Myocyte (in vitro differentiated cells): Measurements from ENCODE around the gene BLTP3B. TPM values are rescaled to one million over a fixed set of nuclear protein-coding genes. Genes with fewer than 3 reads are reported as not detected.

Experiments
- DNase-seq: peaks from one replicate; pipeline ENCODE4 v3.0.0-alpha.2; 2012; ENCODE audit warnings: low read depth
- microRNA counts: library from miRNA; unstranded; fragments of <30 nt; microRNA quantifications from one replicate; lab custom pipeline; 2016
- microRNA-seq: library from miRNA; unstranded; fragments of <30 nt; microRNA quantifications from one replicate; pipeline ENCODE4, GENCODE V29; 2016
- total RNA-seq: library from RNA; depleted of rRNA; stranded (reverse); fragments of >200 nt; gene quantifications from 2 replicates; pipeline ENCODE4 v1.2.3, GENCODE V29; 2014

Gene BLTP3B
- total RNA-seq, 1 donor from 2014 or later = 43.2 TPM

DNA sequence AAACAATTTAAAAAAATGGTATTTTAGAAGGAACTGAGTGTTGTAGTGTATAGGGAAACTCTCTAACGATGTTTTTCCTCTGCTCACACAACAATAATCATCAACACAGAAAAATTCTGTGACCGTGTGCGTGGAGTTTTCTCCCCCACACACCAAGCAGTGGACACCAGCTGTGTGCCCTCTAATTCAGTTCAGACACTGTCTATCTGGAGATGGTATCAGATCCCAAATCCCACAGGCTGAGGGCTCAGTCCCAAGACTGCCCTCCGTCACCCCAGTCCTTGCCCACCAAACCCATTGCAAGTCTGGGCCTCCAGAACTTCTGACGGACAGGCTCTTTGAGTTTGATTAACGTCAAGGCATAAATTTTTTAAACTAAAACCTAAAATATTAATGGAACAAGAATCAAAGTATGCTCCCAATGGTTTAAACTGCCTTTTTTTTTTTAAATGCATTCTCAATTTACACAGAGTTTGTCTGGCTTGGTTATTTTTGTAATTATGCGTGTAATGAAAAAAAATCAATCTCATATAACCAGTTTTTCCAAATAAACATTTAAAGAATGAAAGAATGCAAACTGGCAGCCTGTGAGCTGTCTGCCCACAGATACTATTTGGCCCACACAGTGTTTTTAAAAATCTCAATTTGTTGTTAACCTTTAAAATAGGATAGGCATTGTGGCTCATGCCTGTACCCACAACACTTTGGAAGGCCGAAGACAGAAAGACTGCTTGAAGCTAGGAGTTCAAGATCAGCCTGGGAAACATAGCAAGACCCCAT is 19.2 kb downstream of the BLTP3B start:
- no peak for DNase-seq

DNA sequence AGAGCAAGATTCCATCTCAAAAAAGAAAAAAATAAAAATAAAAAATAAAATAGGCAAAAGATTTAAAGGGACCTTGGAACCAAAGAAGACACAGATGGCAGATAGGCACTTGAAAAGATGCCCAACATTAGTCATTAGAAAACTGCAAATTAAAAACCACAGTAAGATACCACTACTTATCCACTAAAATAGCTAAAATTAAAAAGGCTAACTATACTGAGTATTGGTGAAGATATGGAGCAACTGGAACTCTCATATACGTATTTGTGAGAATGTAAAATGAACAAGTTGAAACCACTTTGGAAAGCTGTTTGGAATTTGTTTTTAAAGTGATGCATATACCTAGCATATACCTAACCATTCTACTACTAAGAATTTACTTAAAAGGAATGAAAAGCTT is 22.3 kb downstream of the BLTP3B start:
- DNase-seq = no peak

DNA sequence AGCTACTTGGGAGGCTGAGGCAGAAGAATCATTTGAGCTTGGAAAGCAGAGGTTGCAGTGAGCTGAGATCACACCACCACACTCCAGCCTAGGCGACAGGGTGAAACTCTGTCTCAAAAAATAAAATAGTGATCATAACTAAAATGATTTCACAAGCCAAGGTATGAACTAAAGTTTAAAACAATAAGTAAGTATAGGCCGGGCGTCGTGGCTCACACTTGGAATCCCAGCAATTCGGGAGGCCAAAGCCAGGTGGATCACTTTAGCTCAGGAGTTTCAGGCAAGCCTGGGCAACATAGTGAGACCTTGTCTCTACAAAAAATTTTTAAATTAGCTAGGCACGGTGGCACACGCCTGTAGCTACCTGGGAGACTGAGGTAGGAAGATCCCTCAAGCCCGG is 27.4 kb downstream of the BLTP3B start:
- DNase-seq = no peak

DNA sequence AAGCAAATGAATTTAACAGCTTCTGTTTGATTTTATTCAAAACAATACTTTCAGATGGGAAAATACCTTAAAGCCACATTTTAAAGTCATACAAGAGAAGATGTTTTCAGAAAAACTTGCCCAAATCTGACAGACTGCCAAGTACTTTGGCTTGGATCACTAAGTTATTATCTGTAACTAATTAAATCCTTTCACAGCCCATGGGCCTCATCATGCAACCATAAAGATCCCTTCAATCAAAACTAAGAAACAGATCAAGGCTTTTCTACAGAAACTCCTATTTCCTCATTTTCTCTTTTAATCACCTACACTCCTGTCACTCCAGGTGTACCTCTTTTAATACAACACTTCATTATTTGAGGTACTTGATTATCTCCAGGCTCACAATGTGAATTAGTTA is 28.1 kb downstream of the BLTP3B start:
- no peak for DNase-seq

DNA sequence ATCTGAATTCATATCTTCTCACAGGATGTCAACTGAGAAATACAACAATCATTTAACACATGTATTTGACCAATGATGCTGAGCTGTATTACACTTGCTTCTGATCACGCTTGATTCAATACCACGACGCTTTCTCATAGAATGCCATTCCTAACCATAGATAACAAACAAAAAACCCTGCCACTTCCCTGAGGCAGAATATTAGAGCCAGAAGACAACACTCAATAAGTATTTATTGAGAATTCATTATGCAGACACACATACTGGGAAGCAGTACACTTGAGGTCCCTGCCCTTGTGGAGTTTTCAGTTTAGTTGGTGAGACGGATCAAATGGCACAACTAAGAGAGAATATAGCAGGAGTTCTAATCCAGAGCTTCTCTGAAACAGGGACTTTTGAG is 32.4 kb downstream of the BLTP3B start:
- no peak for DNase-seq

DNA sequence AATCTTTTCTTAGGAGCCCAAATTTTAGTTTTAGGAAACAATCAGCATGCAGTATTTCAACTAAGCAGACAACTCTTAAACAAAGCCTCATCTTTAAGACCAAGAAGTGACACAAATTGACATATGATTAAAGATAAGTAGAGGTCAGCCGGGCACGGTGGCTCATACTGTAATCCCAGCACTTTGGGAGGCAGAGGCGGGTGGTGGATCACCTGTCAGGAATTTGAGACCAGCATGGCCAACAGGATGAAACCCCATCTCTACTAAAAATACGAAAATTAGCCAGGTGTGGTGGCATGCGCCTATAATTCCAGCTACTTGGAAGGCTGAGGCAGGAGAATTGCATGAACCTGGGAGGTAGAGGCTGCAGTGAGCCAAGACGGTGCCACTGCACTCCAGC is 35.8 kb downstream of the BLTP3B start:
- no peak for DNase-seq

DNA sequence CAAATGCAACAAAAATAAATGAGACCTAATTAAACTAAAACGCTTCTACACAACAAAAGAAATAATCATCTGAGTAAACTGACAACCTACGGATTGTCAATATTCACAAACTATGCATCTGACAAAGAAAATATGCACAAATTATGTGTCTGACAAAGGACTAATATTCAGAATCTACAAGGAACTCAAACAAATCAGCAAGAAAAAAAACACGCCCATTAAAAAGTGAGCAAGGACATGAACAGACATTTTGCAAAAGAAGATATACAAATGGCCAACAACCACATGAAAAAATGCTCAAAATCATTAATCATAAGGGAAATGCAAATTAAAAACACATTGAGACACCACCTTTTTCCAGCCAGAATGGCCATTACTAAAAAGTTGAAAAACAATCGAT is 37.0 kb downstream of the BLTP3B start:
- no peak for DNase-seq

DNA sequence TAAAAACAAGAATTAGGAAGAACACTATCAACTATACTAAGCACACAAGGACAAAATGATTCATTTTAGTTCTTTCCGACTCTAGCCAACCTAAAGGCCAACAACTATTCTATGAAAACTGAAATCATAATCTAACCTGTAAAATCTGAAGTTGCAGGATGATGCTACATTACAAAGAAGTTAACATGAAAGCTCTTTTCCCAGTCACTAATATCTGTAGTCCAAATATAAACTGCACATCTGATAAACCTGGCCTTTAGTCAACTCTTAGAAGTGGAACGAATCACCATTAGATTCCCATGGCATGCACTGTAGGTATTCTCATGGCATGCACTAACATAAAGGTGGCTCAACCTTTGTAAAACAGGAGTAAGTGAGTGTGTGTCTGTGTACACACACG is 41.7 kb downstream of the BLTP3B start:
- DNase-seq = no peak

MicroRNAs encoded within 50 kb of the gene (microRNA counts, 767-probe panel; counts per million panel counts)
- not detected for microRNA hsa-miR-1827 (lab: Ali Mortazavi, UCI)

Small RNA genes lying within 50 kb of the gene (microRNA-seq; reads per million reads assigned to microRNA genes)
- gene MIR1827 = not detected

Other genes starting within 250 kb of the BLTP3B start
- gene ANKS1B, start 157.9 kb downstream of the BLTP3B start, total RNA-seq = 1.5 and 2.1 TPM in 2 replicates
- gene ACTR6, start 57.9 kb upstream of the BLTP3B start, total RNA-seq = 23.4 and 29.4 TPM in 2 replicates
- 0.26 TPM in 1 of 2 replicates, not detected in the other for gene DEPDC4, start 124.2 kb upstream of the BLTP3B start, total RNA-seq
- gene SCYL2, start 124.3 kb upstream of the BLTP3B start, total RNA-seq = 61.2 and 64.4 TPM in 2 replicates
- gene SLC17A8, start 214.2 kb upstream of the BLTP3B start, total RNA-seq = 0.05 TPM in 1 of 2 replicates, not detected in the other